Fibroblast of lung (primary cell): ENCODE data around the gene METTL1.

Source experiments
- EZH2 ChIP-seq: IDR thresholded peaks from 2 replicates; pipeline ENCODE4 v1.5.1; 2012; ENCODE audit warnings: low read length, control low read depth, mild to moderate bottlenecking; ENCODE audit errors: missing control alignments
- TF ChIP-seq, protein P1 (sequence below), 2 donors: IDR thresholded peaks in 1 of 2; conservative IDR thresholded peaks in 1 of 2; 1 replicate in 1 of 2; 2 replicates in 1 of 2; pipeline ENCODE4 v1.5.1; 2011 to 2012; ENCODE audit warnings: low read length in 2 of 2, control low read depth in 1 of 2, inconsistent platforms in 1 of 2, low read depth in 1 of 2, mild to moderate bottlenecking in 1 of 2

DNA sequence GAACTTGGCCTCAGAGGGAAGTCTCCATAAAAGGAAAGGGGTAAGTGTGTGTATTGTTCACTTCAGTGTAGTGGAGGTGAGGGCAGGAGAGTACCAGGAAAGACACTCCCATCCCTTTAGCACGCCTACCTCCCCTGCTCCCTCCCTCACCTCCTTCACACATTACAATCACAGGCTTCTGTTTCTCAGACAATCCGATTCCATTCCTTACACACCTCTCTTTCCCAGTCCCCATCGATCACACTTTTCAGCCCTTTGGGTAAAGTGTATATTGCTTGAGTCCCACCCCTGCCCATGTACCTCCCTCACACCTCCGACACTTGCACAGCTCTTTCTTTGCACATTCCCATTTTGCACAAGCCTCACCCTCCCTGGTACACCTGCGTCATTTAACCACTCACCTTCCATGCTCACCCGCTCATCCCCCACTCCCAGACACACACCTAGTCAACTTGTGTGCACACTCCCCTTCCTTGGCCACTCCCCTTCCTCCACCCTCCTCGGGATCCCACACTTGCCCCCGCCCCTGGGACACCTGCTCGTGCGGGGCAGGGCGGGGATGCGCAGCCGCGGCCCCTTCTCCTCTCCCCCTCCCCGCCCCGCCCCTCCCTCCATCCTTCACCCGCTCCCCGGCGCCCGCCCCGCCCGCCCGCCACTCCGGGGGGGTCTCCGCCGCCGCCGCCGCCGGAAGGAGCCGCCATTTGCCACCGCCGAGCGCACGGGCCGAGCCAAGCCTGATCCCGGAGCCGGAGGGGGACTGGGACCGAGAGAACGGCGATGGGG lies 17.3 kb downstream of the METTL1 start, which contains the start of gene MARCHF9:
- TF ChIP-seq, protein P1, sequence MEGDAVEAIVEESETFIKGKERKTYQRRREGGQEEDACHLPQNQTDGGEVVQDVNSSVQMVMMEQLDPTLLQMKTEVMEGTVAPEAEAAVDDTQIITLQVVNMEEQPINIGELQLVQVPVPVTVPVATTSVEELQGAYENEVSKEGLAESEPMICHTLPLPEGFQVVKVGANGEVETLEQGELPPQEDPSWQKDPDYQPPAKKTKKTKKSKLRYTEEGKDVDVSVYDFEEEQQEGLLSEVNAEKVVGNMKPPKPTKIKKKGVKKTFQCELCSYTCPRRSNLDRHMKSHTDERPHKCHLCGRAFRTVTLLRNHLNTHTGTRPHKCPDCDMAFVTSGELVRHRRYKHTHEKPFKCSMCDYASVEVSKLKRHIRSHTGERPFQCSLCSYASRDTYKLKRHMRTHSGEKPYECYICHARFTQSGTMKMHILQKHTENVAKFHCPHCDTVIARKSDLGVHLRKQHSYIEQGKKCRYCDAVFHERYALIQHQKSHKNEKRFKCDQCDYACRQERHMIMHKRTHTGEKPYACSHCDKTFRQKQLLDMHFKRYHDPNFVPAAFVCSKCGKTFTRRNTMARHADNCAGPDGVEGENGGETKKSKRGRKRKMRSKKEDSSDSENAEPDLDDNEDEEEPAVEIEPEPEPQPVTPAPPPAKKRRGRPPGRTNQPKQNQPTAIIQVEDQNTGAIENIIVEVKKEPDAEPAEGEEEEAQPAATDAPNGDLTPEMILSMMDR (conservative IDR thresholded peaks at IDR 0.05 in 1 of 2, IDR thresholded peaks at IDR 0.05 in 1 of 2; ENCODE audit: low read depth in 1 of 2, low read length in 2 of 2), result no peak
- TF ChIP-seq EZH2, result peak; percentile 80
